IPS-NIHi7 (cell line): ENCODE data around the gene ITGAD.
"Not testable (repeated sequence)": the region's sequence is repeated elsewhere in the genome, so short reads cannot be mapped to it uniquely, and the experiment has no call there.

Experiments
- DNase-seq: peaks from one replicate; pipeline ENCODE4 v3.0.0; 2012; ENCODE audit warnings: mixed read lengths; ENCODE audit errors: extremely low spot score

ITGAD gene

DNA sequence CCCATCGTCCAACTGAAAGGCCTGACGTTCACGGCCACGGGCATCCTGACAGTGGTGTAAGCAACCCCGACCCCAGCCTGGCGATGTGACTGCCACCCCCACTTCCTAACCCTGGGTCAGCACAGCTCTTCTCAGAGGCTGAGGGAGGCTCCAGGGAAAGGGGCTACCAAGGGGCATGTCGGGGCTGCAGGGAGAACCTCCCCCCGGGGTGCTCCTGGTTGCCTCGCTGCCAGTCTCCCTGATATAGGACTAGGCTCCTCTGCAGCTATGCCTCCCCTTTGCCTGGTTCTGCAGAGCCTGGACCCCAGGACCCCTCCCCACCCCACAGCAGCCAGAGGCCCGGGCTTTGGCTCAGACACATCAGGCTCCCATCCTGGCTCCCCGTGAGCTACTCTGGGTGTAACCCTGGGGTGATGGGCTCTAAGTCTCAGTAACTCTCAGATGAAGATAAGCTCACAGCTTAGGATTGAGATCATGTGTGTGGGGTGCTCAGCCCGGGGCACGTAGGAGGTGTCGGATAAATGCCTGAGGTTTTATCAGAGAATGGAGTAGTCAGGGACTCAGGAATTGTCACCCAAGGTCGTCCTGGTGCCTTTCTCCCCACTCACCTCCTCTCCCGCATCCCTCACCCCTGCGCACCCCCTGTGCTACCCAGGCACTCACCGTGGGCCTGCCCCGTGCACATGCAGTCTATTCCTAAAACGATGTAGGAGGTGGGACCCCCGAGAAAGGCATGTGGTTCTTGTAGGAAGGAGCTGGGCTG lies 10.6 kb downstream of the ITGAD start:
- DNase-seq = no peak

GRCh38 chr16:31404353-31405064 lies 11.4 kb downstream of the ITGAD start:
- no peak for DNase-seq

DNA sequence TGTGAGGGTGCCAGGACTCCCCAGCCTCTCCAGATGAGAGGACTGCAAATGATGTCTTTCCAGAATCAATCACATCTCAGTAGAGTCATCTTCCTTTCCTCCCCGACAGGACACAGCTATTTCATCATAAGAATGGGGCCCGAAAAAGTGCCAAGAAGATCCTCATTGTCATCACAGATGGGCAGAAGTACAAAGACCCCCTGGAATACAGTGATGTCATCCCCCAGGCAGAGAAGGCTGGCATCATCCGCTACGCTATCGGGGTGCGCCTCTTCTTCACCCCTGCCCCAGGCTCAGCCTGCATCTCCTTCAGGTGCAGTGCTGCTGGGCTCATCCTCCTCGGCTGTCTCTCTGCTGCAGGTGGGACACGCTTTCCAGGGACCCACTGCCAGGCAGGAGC lies 14.3 kb downstream of the ITGAD start:
- DNase-seq = no peak

DNA sequence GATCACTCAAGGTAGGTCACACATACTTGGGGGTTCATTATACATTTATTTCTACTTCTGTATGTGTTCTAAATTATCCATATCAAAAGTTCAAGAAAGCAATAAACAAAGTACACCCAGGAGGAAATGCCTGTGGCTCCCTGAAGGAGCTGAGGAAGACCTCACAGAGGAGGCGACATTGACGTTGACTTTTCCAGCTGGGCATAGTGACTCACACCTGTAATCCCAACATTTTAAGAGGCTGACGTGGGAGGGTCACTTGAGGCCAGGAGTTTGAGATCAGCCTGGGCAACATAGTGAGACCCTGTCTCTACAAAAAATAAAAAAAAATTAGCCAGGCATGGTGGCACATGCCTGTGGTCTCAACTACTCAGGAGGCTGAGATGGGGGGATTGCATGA lies 16.3 kb downstream of the ITGAD start:
- no peak for DNase-seq

DNA sequence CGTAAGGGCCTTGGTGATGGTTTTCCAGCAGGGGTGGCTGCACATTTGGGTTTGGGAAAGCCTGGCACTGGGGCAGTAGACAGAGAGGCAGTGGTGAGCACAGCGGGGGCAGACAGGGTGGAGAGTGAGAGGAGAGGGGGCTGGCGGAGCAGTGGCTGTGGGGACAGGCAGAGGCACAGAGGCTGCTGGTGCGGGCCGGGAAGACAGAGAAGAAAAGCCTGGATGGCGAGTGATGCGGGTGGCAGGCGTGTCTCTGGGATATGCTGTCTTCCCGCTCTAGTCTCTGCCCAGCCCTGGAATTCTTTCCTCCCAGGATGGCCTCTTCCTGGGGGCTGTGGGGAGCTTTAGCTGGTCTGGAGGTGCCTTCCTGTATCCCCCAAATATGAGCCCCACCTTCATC lies 16.9 kb downstream of the ITGAD start:
- DNase-seq = no peak

GRCh38 chr16:31411024-31411844 lies 18.1 kb downstream of the ITGAD start:
- no peak for DNase-seq

DNA sequence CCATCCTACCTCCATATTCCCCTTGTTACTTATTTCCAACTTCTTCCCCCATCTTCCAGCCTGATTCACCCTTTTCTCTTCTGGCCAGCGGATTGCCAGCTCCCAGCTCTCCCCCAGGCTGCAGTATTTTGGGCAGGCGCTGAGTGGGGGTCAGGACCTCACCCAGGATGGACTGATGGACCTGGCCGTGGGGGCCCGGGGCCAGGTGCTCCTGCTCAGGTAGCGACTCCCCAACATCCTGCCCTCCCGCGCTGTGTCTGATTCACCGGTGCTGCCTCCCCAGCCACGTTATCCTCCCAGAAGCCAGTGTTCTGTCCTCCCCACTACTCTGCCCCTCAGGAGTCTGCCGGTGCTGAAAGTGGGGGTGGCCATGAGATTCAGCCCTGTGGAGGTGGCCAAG lies 19.6 kb downstream of the ITGAD start:
- DNase-seq = no peak

DNA sequence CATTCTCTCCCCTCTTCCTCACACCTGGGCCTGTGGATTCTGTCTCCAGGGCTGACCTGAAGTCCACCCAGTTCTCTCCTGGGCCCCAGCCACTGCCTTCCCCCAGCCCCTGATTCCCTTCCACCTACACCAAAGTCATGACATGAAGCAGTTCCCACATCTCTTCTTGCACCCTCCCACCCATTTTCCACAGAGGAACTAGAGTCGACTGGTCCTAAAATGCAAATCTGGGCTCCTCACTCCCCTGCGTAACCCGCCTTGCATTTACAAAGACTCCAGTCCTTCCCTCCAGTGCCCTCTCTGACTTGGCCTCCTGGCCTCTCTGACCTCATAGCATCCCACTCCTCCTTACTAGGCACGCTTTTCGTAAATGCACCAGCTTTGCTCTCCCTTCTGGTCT lies 20.2 kb downstream of the ITGAD start:
- DNase-seq = no peak

GRCh38 chr16:31413943-31414342 lies 20.8 kb downstream of the ITGAD start:
- no peak for DNase-seq

- no peak for DNase-seq
Measured at GRCh38 chr16:31414706-31415105, 21.6 kb downstream of the ITGAD start.

- DNase-seq = no peak
Measured at GRCh38 chr16:31416371-31416770, 23.2 kb downstream of the ITGAD start.

- not testable (repeated sequence) for DNase-seq
Measured at GRCh38 chr16:31417036-31417435, 23.9 kb downstream of the ITGAD start.

GRCh38 chr16:31417916-31418315 lies 24.8 kb downstream of the ITGAD start:
- DNase-seq = no peak

DNA sequence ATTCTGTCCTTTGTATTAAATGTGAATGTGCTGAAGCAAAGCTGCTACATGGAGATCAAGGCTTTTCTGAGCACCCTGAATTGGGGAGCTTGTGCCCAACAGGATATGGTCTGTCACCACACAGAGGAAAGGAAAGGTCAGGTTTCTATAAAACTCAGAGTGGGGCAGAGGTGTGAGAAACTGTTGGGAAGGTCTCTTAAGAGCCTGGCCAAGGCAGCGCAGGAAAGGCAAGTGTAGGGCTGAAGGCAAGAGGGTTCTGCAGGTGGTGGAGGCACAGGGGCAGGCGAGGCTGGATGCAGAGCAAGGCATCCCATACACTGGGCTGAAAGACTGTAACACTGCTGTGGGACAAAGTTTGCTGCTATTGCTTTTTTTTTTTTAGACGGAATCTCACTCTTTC lies 26.9 kb downstream of the ITGAD start:
- no peak for DNase-seq

DNA sequence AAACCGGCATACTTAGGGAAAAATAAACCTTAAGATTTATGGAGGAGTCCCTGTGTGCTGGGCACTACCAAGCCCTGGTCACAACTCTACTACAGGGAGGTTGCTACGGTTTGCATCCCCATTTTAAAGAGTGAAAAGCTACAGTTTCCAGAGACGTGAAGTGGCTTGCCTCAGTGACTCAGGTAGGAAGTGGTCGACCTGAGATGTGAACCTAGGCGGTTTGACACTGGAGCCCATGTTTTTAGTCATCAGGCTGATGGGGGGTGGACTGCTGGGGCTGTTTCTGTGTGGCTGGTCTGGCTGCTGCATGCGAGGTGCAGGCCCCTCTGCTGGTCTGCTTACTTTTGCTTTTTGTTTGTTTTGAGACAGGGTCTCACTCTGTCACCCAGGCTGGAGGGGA lies 28.5 kb downstream of the ITGAD start:
- DNase-seq = no peak

GRCh38 chr16:31423241-31423640 lies 30.1 kb downstream of the ITGAD start:
- DNase-seq = no peak

- DNase-seq = no peak
Measured at GRCh38 chr16:31423801-31424200, 30.7 kb downstream of the ITGAD start.

DNA sequence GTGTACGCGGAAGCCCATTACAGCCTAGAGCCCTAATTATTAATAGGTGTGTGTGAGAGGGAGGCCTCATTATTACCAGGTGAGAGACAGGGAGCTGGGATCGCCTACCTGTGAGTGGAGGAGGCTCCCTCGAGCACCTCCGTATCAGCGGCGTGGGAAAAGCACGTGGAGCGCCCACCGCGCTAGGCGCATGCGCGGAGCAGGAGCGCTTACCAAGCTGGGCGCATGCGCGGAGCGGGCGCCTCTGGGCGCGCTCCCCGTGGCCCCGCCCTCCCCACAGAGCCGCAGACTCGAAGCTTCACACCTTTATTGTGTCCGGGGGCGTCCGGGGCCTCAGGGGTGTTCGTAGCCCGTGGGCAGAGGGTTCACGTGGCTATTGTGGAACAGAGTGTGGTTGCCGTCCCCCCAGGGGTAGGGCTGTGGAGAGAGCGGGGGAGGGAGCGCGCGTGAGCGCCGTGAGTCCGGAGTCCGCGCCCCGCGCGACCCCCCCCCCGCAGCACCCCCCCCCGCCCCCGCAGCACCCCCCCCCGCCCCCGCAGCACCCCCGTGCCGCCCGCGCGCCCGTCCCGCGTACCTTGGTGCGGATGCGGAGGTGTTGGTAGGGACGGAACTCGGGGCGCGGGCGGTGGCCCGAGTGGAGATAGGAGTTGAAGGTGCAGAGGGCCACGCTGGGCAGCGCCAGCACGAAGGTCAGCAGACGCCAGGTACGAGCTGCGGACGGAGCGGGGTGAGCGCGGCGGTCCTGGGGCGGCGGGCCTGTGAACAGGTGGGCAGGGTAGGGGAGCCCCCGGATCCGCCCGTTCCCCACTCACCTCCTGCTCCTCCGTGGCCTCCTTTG lies 34.5 kb downstream of the ITGAD start:
- peak; percentile 62 for DNase-seq

DNA sequence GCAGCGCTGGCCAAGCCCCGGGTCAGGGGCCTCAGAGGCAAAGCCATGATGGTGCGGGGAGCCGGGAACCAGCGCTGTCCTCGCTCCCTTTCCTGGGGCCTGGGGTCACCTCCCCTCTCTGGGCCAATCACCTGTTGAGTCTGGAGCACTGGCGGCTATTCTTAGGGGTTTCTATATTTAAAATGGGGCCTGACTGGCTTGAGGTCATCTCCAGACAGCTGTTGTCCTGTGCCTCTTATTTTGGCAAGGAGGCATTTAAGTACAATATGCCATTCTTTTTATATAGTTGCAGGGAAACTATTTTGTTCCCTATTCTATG lies 35.1 kb downstream of the ITGAD start, which contains the start of gene COX6A2:
COX6A2 (minus strand) TSS at position 82 of the 319 bp plus-strand sequence; CDS start at position 47, 35 bp downstream.
- peak; percentile 9 for DNase-seq

- DNase-seq = no peak
Measured at GRCh38 chr16:31428638-31429247, 35.6 kb downstream of the ITGAD start.

DNA sequence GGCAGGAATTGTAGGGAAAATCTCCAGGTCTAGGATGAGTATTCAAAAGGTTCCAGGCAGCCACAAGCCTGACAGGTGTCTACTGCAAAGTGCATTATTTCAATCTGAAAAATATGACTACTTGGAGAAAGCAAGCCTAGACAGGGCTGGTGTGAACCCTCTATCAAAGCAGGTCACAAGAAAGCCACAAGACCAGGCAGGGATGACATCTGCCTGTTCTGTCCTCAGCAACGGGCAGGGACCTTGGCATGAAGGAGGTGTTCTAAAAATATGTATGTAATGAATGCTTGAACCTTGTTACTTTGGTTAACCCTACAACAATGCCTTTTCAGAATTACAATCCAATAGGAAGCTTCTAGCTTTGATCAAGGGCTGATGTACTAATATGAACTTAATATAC lies 36.2 kb downstream of the ITGAD start:
- DNase-seq = no peak
